HCT116 (cell line): ENCODE results near the gene TBC1D17. TPM values are rescaled to one million over a fixed set of nuclear protein-coding genes. Genes with fewer than 3 reads are reported as not detected.

Experiments
- ATAC-seq: fragments of 200-7000 bp; cut with Tn5 transposase; 2 replicates; pipeline ENCODE4 v1.9.1; 2020; ENCODE audit warnings: mild to moderate bottlenecking, moderate library complexity
- BruUV-seq: library from RNA; stranded (reverse); fragments of 400-500 nt; replicated peaks from 2 replicates; lab custom pipeline; 2021; lab: Mats Ljungman, UMichigan
- CTCF ChIA-PET: fragments of 300-600 bp; sonication (Branson Sonifier 250); formaldehyde crosslinking; loops from one replicate; lab custom pipeline; 2021; ENCODE audit warnings: antibody characterized with exemption; lab: Charles Lee
- POLR2A ChIA-PET: fragments of 300-600, 350-600 bp; sonication (Branson Sonifier 250); formaldehyde crosslinking; loops from one replicate; lab custom pipeline; 2021; ENCODE audit warnings: antibody characterized with exemption; lab: Charles Lee
- RAD21 ChIA-PET, 2 experiments: fragments of 300-600 bp; sonication (Branson Sonifier 250); formaldehyde crosslinking; loops; one replicate each; lab custom pipeline; 2023; ENCODE audit warnings: low total read pairs in 2 of 2; ENCODE audit not compliant: uncharacterized antibody in 2 of 2, unreplicated experiment in 2 of 2, low non-redundant PET in 1 of 2; lab: Charles Lee
- DNase-seq: peaks from one replicate; pipeline ENCODE4 v3.0.0-alpha.2; 2010; ENCODE audit warnings: low read depth, low spot score
- H2AFZ ChIP-seq: fragments of 200-600 bp; shearing (Covaris generic), sonication (generic); 2 replicates; pipeline ENCODE4 v1.6.1; 2017; ENCODE audit warnings: low read depth, mixed run types, mixed read lengths, antibody characterized with exemption, low read length; ENCODE audit not compliant: poor library complexity, severe bottlenecking
- H3K27ac ChIP-seq: 2 replicates; pipeline ENCODE4 v1.5.1; 2012; ENCODE audit warnings: low read depth, low read length
- H3K27me3 ChIP-seq: fragments of 200-600 bp; sonication (generic); 2 replicates; pipeline ENCODE4 v1.6.1; 2016; ENCODE audit warnings: mixed run types, low read length, mixed read lengths; ENCODE audit not compliant: insufficient read depth
- H3K36me3 ChIP-seq, 2 experiments: fragments of 200-500 bp in 1 of 2; fragments of 200-600 bp in 1 of 2; sonication (Bioruptor generic) in 1 of 2; sonication (generic) in 1 of 2; 2 replicates each; pipeline versions ENCODE4 v1.5.1 to v1.6.1; 2014 to 2016; ENCODE audit warnings: low read length in 2 of 2, inconsistent platforms in 1 of 2, mixed read lengths in 1 of 2, mixed run types in 1 of 2; ENCODE audit not compliant: insufficient read depth in 2 of 2, control insufficient read depth in 1 of 2
- H3K4me1 ChIP-seq, 2 experiments: fragments of 200-600 bp in 1 of 2; sonication (generic) in 1 of 2; 2 replicates each; pipeline versions ENCODE4 v1.5.1 to v1.6.1; 2012 to 2017; ENCODE audit warnings: low read length in 2 of 2, inconsistent platforms in 1 of 2, mild to moderate bottlenecking in 1 of 2, mixed read lengths in 1 of 2, mixed run types in 1 of 2, moderate library complexity in 1 of 2; ENCODE audit not compliant: insufficient read depth in 2 of 2, control insufficient read depth in 1 of 2
- H3K4me2 ChIP-seq: fragments of 200-600 bp; sonication (generic); 2 replicates; pipeline ENCODE4 v1.6.1; 2017; ENCODE audit warnings: mixed run types, low read length, mixed read lengths
- H3K4me3 ChIP-seq, 2 experiments: fragments of 200-600 bp in 1 of 2; sonication (generic) in 1 of 2; replicated peaks in 1 of 2; 2 replicates each; pipeline ENCODE4 v1.5.1; 2011 to 2016; ENCODE audit warnings: low read length in 2 of 2, control low read depth in 1 of 2, low read depth in 1 of 2, mild to moderate bottlenecking in 1 of 2, mixed read lengths in 1 of 2, mixed run types in 1 of 2
- H3K79me2 ChIP-seq: fragments of 200-600 bp; sonication (generic); 2 replicates; pipeline ENCODE4 v1.6.1; 2017; ENCODE audit warnings: mild to moderate bottlenecking, mixed run types, low read length, moderate library complexity, mixed read lengths; ENCODE audit not compliant: insufficient read depth
- H3K9ac ChIP-seq: fragments of 200-600 bp; sonication (generic); 2 replicates; pipeline ENCODE4 v1.6.1; 2016; ENCODE audit warnings: low read length, mixed read lengths
- H3K9me2 ChIP-seq: fragments of 200-600 bp; sonication (generic), shearing (Covaris generic); 2 replicates; pipeline ENCODE4 v1.6.1; 2017; ENCODE audit warnings: mixed run types, mild to moderate bottlenecking, moderate library complexity; ENCODE audit not compliant: insufficient read depth
- H3K9me3 ChIP-seq, 2 experiments: fragments of 200-500 bp in 1 of 2; fragments of 200-600 bp in 1 of 2; sonication (Bioruptor generic) in 1 of 2; sonication (generic) in 1 of 2; 2 replicates each; pipeline ENCODE4 v1.6.1; 2014 to 2017; ENCODE audit warnings: low read length in 2 of 2, mixed read lengths in 2 of 2, inconsistent platforms in 1 of 2, low read depth in 1 of 2, mild to moderate bottlenecking in 1 of 2, mixed run types in 1 of 2, moderate library complexity in 1 of 2; ENCODE audit not compliant: control insufficient read depth in 1 of 2, insufficient read depth in 1 of 2
- H4K20me1 ChIP-seq: fragments of 200-600 bp; sonication (generic), shearing (Covaris generic); 2 replicates; pipeline ENCODE4 v1.6.1; 2017; ENCODE audit warnings: mixed run types, mild to moderate bottlenecking, moderate library complexity; ENCODE audit not compliant: insufficient read depth
- CBX3 ChIP-seq: IDR thresholded peaks from 2 replicates; pipeline ENCODE4 v1.6.1; 2012; ENCODE audit warnings: low read depth
- CEBPB ChIP-seq: IDR thresholded peaks from 2 replicates; pipeline ENCODE4 v1.6.1; 2012; ENCODE audit warnings: low read depth
- ELF1 ChIP-seq: IDR thresholded peaks from 2 replicates; pipeline ENCODE4 v1.6.1; 2012; ENCODE audit warnings: low read depth, borderline replicate concordance
- EZH2phosphoT487 ChIP-seq: fragments of 200-600 bp; IDR thresholded peaks from 2 replicates; pipeline ENCODE4 v1.6.1; 2018; ENCODE audit warnings: antibody characterized with exemption, borderline replicate concordance
- FOSL1 ChIP-seq: IDR thresholded peaks from 2 replicates; pipeline ENCODE4 v1.6.1; 2012; ENCODE audit warnings: low read depth
- JUND ChIP-seq: IDR thresholded peaks from 2 replicates; pipeline ENCODE4 v1.6.1; 2012
- POLR2A ChIP-seq: IDR thresholded peaks from 2 replicates; pipeline ENCODE4 v1.7.0; 2011; ENCODE audit warnings: borderline replicate concordance; ENCODE audit not compliant: insufficient read depth, insufficient read length; ENCODE audit errors: extremely low read depth
- POLR2AphosphoS5 ChIP-seq: IDR thresholded peaks from 2 replicates; pipeline ENCODE4 v1.6.1; 2011; ENCODE audit warnings: mild to moderate bottlenecking, low read depth, low read length, moderate library complexity
- SIN3A ChIP-seq: IDR thresholded peaks from 2 replicates; pipeline ENCODE4 v1.6.1; 2012; ENCODE audit warnings: low read depth
- SP1 ChIP-seq: IDR thresholded peaks from 2 replicates; pipeline ENCODE4 v1.6.1; 2012; ENCODE audit warnings: low read depth
- SRF ChIP-seq: IDR thresholded peaks from 2 replicates; pipeline ENCODE4 v1.6.1; 2012; ENCODE audit warnings: low read depth
- YY1 ChIP-seq: IDR thresholded peaks from 2 replicates; pipeline ENCODE4 v1.6.1; 2011; ENCODE audit warnings: low read length, low read depth, moderate library complexity, mild to moderate bottlenecking; ENCODE audit not compliant: insufficient replicate concordance; ENCODE audit errors: extremely low read depth
- ZFX ChIP-seq: fragments of 450-650 bp; IDR thresholded peaks from 2 replicates; pipeline ENCODE4 v1.6.1; 2017
- intact Hi-C: fragments of 100-400 bp; cut with micrococcal nuclease; formaldehyde crosslinking; loops from 2 replicates; pipeline ENCODE4 v1.10.0; 2022
- total RNA-seq: library from RNA; stranded (reverse); gene quantifications from one replicate; pipeline ENCODE4 v1.2.1, GENCODE V29; 2021; ENCODE audit not compliant: unreplicated experiment
- TF ChIP-seq, protein P1 (sequence below): IDR thresholded peaks from 2 replicates; pipeline ENCODE4 v1.6.1; 2012; ENCODE audit warnings: low read depth
- TF ChIP-seq, protein P2 (sequence below): IDR thresholded peaks from 2 replicates; pipeline ENCODE4 v1.6.1; 2012

The TBC1D17 gene
- total RNA-seq, 1 experiment from 2014 or later = 32.9 TPM

DNA sequence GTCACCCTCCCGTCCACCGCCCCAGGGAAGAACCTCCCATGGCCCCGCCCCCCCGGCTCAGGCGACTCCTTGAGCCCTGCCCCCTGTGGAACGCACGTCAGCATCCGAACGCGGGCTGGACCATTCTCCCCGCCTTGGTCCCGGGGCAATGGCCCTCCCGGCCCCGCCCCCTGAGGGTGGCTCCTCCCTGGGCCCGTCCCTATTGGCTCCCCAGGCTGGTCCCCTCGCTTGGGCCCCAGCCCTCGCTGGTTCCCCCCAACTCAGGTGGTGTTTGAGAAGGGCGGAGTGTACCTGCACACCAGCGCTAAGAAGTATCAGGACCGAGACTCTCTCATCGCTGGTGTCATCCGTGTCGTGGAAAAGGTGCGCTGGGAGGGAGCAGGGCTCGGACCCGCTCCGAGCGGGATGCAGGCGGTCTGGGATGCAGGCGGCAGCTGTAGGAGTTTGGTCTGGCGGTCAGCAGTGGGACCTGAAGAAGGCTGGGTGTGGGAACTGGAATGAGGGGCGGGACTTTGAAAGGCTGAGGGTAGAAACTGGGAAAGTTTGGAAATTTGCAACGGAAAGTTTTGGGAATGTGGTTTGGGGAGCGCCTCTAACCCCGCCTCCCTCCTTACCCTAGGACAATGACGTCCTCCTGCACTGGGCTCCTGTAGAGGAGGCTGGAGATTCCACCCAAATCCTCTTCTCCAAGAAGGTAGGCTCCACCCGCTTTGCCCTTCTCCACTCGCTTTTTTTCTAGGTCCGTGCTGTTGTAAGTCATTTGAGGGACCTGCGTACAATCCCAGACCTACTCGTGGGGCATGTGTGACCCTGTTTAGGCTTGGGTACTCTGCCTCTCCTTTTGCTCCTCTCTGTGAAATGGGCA is 609 bp downstream of the TBC1D17 start:
- DNase-seq (peak; percentile 93), ATAC-seq (peak; percentile 81)
- peak overlapping the region; percentile 79 to 89 for H3K4me3 ChIP-seq
- H3K79me2 ChIP-seq = peaks cover 32% of the 10 kb centered on the region
- H3K9me2 ChIP-seq = no peaks in the 10 kb centered on the region
- peak overlapping the region; percentile 99 for H3K4me2 ChIP-seq
- peak overlapping the region; percentile 98 for H3K27ac ChIP-seq
- H2AFZ ChIP-seq = no peak overlapping the region
- H3K36me3 ChIP-seq = peaks cover 8 to 16% of the 10 kb centered on the region in 2 experiments
- peak; percentile 39 for TF ChIP-seq YY1
- peak; percentile 50; the same call in 1 of the 2 replicates for TF ChIP-seq POLR2AphosphoS5
- TF ChIP-seq CEBPB = no peak
- intact Hi-C loops = loop anchor here (1.0 kb wide), 1 partner anchor 9 kb away; no protein-coding TSS in a partner anchor
- POLR2A ChIA-PET = interaction anchor here (1.6 kb wide), 1 partner anchor 9 kb away, joined by 5 read pairs; no protein-coding TSS in a partner anchor
- H3K4me1 ChIP-seq = peaks cover 11 to 28% of the 10 kb centered on the region in 2 experiments
- H4K20me1 ChIP-seq = no peaks in the 10 kb centered on the region
- RAD21 ChIA-PET = no interaction called here
- CTCF ChIA-PET = no interaction called here
- peaks cover 0 to 6% of the 10 kb centered on the region in 2 experiments; a peak in 1 of 4 replicates for H3K9me3 ChIP-seq
- BruUV-seq = no TSS peak
- H3K9ac ChIP-seq = peak overlapping the region; percentile 93
- no peaks in the 10 kb centered on the region for H3K27me3 ChIP-seq

DNA sequence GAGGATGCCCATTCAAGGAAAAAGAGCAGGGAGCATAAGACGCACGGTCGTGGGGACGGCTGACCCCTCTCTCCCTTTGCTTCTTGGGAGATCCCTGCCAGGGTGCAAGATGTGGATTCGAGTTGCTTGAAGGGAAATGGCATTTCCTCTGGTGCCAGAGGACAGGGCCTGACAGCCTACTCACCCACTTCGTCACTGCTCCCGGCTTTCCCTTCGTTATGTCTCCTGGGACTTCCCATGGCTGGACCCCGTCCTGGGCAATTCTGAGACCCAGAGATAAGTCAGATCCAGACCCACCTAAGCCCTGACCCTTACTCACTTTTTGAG is 1.2 kb downstream of the TBC1D17 start:
- Histone ChIP-seq H3K27ac (peak overlapping the region; percentile 98), H3K9me3 (peaks cover 0 to 6% of the 10 kb centered on the region in 2 experiments; a peak in 1 of 4 replicates), H3K4me2 (peak overlapping the region; percentile 99), H3K79me2 (peaks cover 32% of the 10 kb centered on the region), H2AFZ (no peak overlapping the region), H3K9me2 (no peaks in the 10 kb centered on the region), H3K36me3 (peaks cover 10 to 18% of the 10 kb centered on the region in 2 experiments), H3K9ac (peak overlapping the region; percentile 93), H4K20me1 (no peaks in the 10 kb centered on the region), H3K4me3 (peak overlapping the region; percentile 79 to 89), H3K4me1 (peaks cover 11 to 28% of the 10 kb centered on the region in 2 experiments), H3K27me3 (no peaks in the 10 kb centered on the region)
- ATAC-seq = no peak
- DNase-seq = no peak
- TSS peak; percentile 70 for BruUV-seq
- CTCF ChIA-PET = no interaction called here
- POLR2A ChIA-PET = no interaction called here
- RAD21 ChIA-PET = no interaction called here
- intact Hi-C loops = no loop called here
- TF ChIP-seq EZH2phosphoT487 (no peak), SRF (no peak), JUND (no peak), ZFX (no peak), SIN3A (no peak), CBX3 (no peak), SP1 (no peak), ELF1 (no peak), YY1 (no peak), FOSL1 (no peak), POLR2A (no peak)
- TF ChIP-seq, protein P1, sequence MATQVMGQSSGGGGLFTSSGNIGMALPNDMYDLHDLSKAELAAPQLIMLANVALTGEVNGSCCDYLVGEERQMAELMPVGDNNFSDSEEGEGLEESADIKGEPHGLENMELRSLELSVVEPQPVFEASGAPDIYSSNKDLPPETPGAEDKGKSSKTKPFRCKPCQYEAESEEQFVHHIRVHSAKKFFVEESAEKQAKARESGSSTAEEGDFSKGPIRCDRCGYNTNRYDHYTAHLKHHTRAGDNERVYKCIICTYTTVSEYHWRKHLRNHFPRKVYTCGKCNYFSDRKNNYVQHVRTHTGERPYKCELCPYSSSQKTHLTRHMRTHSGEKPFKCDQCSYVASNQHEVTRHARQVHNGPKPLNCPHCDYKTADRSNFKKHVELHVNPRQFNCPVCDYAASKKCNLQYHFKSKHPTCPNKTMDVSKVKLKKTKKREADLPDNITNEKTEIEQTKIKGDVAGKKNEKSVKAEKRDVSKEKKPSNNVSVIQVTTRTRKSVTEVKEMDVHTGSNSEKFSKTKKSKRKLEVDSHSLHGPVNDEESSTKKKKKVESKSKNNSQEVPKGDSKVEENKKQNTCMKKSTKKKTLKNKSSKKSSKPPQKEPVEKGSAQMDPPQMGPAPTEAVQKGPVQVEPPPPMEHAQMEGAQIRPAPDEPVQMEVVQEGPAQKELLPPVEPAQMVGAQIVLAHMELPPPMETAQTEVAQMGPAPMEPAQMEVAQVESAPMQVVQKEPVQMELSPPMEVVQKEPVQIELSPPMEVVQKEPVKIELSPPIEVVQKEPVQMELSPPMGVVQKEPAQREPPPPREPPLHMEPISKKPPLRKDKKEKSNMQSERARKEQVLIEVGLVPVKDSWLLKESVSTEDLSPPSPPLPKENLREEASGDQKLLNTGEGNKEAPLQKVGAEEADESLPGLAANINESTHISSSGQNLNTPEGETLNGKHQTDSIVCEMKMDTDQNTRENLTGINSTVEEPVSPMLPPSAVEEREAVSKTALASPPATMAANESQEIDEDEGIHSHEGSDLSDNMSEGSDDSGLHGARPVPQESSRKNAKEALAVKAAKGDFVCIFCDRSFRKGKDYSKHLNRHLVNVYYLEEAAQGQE = no peak
- TF ChIP-seq, protein P2, sequence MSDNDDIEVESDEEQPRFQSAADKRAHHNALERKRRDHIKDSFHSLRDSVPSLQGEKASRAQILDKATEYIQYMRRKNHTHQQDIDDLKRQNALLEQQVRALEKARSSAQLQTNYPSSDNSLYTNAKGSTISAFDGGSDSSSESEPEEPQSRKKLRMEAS = no peak
